H1 (cell line): ENCODE results near the gene FASLG. TPM values are rescaled to one million over a fixed set of nuclear protein-coding genes. Genes with fewer than 3 reads are reported as not detected.

Experiments
- CTCF ChIA-PET: fragments of 300-600 bp; sonication (Branson Sonifier 250); formaldehyde crosslinking; loops from one replicate; lab custom pipeline; 2021; ENCODE audit not compliant: partially characterized antibody; lab: Charles Lee
- POLR2A ChIA-PET: fragments of 300-600 bp; sonication (Branson Sonifier 250); formaldehyde crosslinking; loops from one replicate; lab custom pipeline; 2021; ENCODE audit warnings: inconsistent platforms; ENCODE audit not compliant: partially characterized antibody; lab: Charles Lee
- DNase-seq, 2 experiments: peaks; one replicate each; pipeline versions ENCODE4 v3.0.0 to v3.0.0-alpha.2; 2010 to 2022; ENCODE audit warnings: low spot score in 2 of 2, low read depth in 1 of 2, mixed read lengths in 1 of 2
- FAIRE-seq: peaks from 2 replicates; lab custom pipeline; 2011; peaks lifted over from hg19 to GRCh38; lab: Jason Lieb, UNC
- H2AFZ ChIP-seq: 2 replicates; pipeline ENCODE4 v1.8.1; 2012; ENCODE audit warnings: low read length, inconsistent platforms
- H2AK5ac ChIP-seq: 2 replicates; pipeline ENCODE4 v1.6.1; 2013; ENCODE audit warnings: low read depth, low read length
- H2BK120ac ChIP-seq: replicated peaks from 2 replicates; pipeline ENCODE3; 2013; ENCODE audit warnings: low read depth, low read length, inconsistent platforms
- H2BK12ac ChIP-seq: 2 replicates; pipeline ENCODE4 v1.6.1; 2013; ENCODE audit warnings: low read depth, low read length
- H2BK15ac ChIP-seq: 2 replicates; pipeline ENCODE4 v1.6.1; 2013; ENCODE audit warnings: low read length
- H2BK20ac ChIP-seq: 2 replicates; pipeline ENCODE4 v1.6.1; 2013; ENCODE audit warnings: low read length
- H2BK5ac ChIP-seq: 2 replicates; pipeline ENCODE4 v1.6.1; 2013; ENCODE audit warnings: low read depth, low read length
- H3K14ac ChIP-seq: 2 replicates; pipeline ENCODE4 v1.6.1; 2013; ENCODE audit warnings: inconsistent platforms; ENCODE audit not compliant: insufficient read length
- H3K18ac ChIP-seq: 2 replicates; pipeline ENCODE4 v1.6.1; 2013; ENCODE audit warnings: low read length; ENCODE audit errors: extremely low read depth
- H3K23ac ChIP-seq: 2 replicates; pipeline ENCODE4 v1.6.1; 2013; ENCODE audit warnings: inconsistent platforms; ENCODE audit not compliant: insufficient read length
- H3K23me2 ChIP-seq: 2 replicates; pipeline ENCODE4 v1.6.1; 2013; ENCODE audit warnings: low read depth, low read length
- H3K27ac ChIP-seq: 2 replicates; pipeline ENCODE4 v1.6.1; 2011; ENCODE audit warnings: low read depth, low read length, inconsistent platforms
- H3K27me3 ChIP-seq, 4 experiments: replicated peaks in 1 of 4; 1 replicate in 1 of 4; 2 replicates in 3 of 4; pipeline versions ENCODE4 v1.6.1 to v1.8.1; 2011 to 2013; ENCODE audit warnings: low read length in 3 of 4, mild to moderate bottlenecking in 3 of 4, inconsistent platforms in 2 of 4, mixed read lengths in 2 of 4, moderate library complexity in 1 of 4; ENCODE audit not compliant: control insufficient read depth in 3 of 4, insufficient read depth in 3 of 4; ENCODE audit errors: extremely low read depth in 1 of 4
- H3K36me3 ChIP-seq, 4 experiments: 2 replicates each; pipeline versions ENCODE4 v1.6.1 to v1.8.1; 2011 to 2013; ENCODE audit warnings: mild to moderate bottlenecking in 4 of 4, low read length in 3 of 4, moderate library complexity in 2 of 4, control low read depth in 1 of 4, inconsistent platforms in 1 of 4; ENCODE audit not compliant: insufficient read depth in 4 of 4, control insufficient read depth in 2 of 4
- H3K4ac ChIP-seq: replicated peaks from 2 replicates; pipeline ENCODE3; 2013; ENCODE audit warnings: low read length, low read depth, mixed read lengths, inconsistent platforms; ENCODE audit not compliant: insufficient read length
- H3K4me1 ChIP-seq, 4 experiments: replicated peaks in 1 of 4; 1 replicate in 1 of 4; 2 replicates in 3 of 4; pipeline versions ENCODE4 v1.6.1 to v1.8.1; 2011 to 2013; ENCODE audit warnings: low read length in 3 of 4, inconsistent platforms in 2 of 4, mixed read lengths in 1 of 4; ENCODE audit not compliant: insufficient read depth in 4 of 4, control insufficient read depth in 3 of 4
- H3K4me2 ChIP-seq, 2 experiments: 2 replicates each; pipeline versions ENCODE4 v1.6.1 to v1.8.1; 2011 to 2013; ENCODE audit warnings: low read depth in 2 of 2, low read length in 2 of 2, control low read depth in 1 of 2, inconsistent platforms in 1 of 2, mild to moderate bottlenecking in 1 of 2; ENCODE audit not compliant: insufficient read depth in 1 of 2
- H3K4me3 ChIP-seq, 4 experiments: fragments of 200-600, 300-600 bp in 1 of 4; sonication (generic), shearing (Covaris generic), sonication (Bioruptor Twin) in 1 of 4; 2 replicates each; pipeline versions ENCODE4 v1.5.1 to v1.8.1; 2011 to 2016; ENCODE audit warnings: low read length in 4 of 4, low read depth in 3 of 4, control low read depth in 2 of 4, inconsistent platforms in 2 of 4, mild to moderate bottlenecking in 2 of 4, mixed read lengths in 1 of 4, moderate library complexity in 1 of 4; ENCODE audit not compliant: insufficient read depth in 2 of 4; ENCODE audit errors: extremely low read depth in 1 of 4
- H3K56ac ChIP-seq: replicated peaks from 2 replicates; pipeline ENCODE3; 2013; ENCODE audit warnings: low read depth, mild to moderate bottlenecking, mixed read lengths, low read length, inconsistent platforms; ENCODE audit not compliant: insufficient read length
- H3K79me1 ChIP-seq: 2 replicates; pipeline ENCODE4 v1.6.1; 2013; ENCODE audit warnings: low read depth, low read length, control low read depth
- H3K79me2 ChIP-seq, 2 experiments: 2 replicates each; pipeline versions ENCODE4 v1.6.1 to v1.8.1; 2012 to 2013; ENCODE audit warnings: low read length in 2 of 2, mild to moderate bottlenecking in 2 of 2, inconsistent platforms in 1 of 2; ENCODE audit not compliant: insufficient read depth in 2 of 2, control insufficient read depth in 1 of 2
- H3K9ac ChIP-seq, 4 experiments: replicated peaks in 1 of 4; 1 replicate in 1 of 4; 2 replicates in 3 of 4; pipeline versions ENCODE4 v1.6.1 to v1.8.1; 2011 to 2013; ENCODE audit warnings: low read depth in 3 of 4, low read length in 3 of 4, control low read depth in 2 of 4, mild to moderate bottlenecking in 2 of 4, moderate library complexity in 2 of 4, inconsistent platforms in 1 of 4; ENCODE audit errors: extremely low read depth in 1 of 4
- H3K9me3 ChIP-seq, 2 experiments: 2 replicates each; pipeline versions ENCODE4 v1.6.1 to v1.8.1; 2012 to 2013; ENCODE audit warnings: mild to moderate bottlenecking in 2 of 2, moderate library complexity in 2 of 2, control low read depth in 1 of 2, inconsistent platforms in 1 of 2, low read depth in 1 of 2, low read length in 1 of 2, mixed read lengths in 1 of 2; ENCODE audit not compliant: insufficient read depth in 2 of 2
- H4K20me1 ChIP-seq, 2 experiments: replicated peaks in 1 of 2; 2 replicates each; pipeline versions ENCODE3 to v1.8.1; 2011 to 2013; ENCODE audit warnings: inconsistent platforms in 2 of 2, low read length in 2 of 2, mild to moderate bottlenecking in 1 of 2; ENCODE audit not compliant: insufficient read depth in 2 of 2, control insufficient read depth in 1 of 2
- H4K5ac ChIP-seq: 2 replicates; pipeline ENCODE4 v1.6.1; 2013; ENCODE audit warnings: low read length, low read depth, mixed read lengths, inconsistent platforms; ENCODE audit not compliant: insufficient read length
- H4K8ac ChIP-seq: 2 replicates; pipeline ENCODE4 v1.8.0; 2013; ENCODE audit warnings: mild to moderate bottlenecking, moderate library complexity, low read length, inconsistent platforms; ENCODE audit not compliant: insufficient read depth; ENCODE audit errors: extremely low read depth
- H4K91ac ChIP-seq: replicated peaks from 2 replicates; pipeline ENCODE3; 2013; ENCODE audit warnings: low read length, mixed read lengths, inconsistent platforms; ENCODE audit not compliant: insufficient read length
- CREB1 ChIP-seq: IDR thresholded peaks from 2 replicates; pipeline ENCODE4 v1.6.1; 2012; ENCODE audit warnings: inconsistent platforms
- GABPA ChIP-seq: IDR thresholded peaks from 2 replicates; pipeline ENCODE4 v1.6.1; 2011; ENCODE audit warnings: mild to moderate bottlenecking, low read length, moderate library complexity, borderline replicate concordance; ENCODE audit not compliant: insufficient read depth
- HDAC2 ChIP-seq, 2 experiments: fragments of 300-600 bp in 1 of 2; sonication (generic) in 1 of 2; IDR thresholded peaks; 2 replicates each; pipeline ENCODE4 v1.6.1; 2011 to 2012; ENCODE audit warnings: low read depth in 2 of 2, low read length in 2 of 2, mild to moderate bottlenecking in 2 of 2, moderate library complexity in 2 of 2, borderline replicate concordance in 1 of 2, inconsistent platforms in 1 of 2
- HDAC6 ChIP-seq: IDR thresholded peaks from one replicate; pipeline ENCODE4 v1.7.1; 2012; ENCODE audit warnings: low read depth, mild to moderate bottlenecking, inconsistent platforms, low read length, moderate library complexity
- JUND ChIP-seq: IDR thresholded peaks from 2 replicates; pipeline ENCODE4 v1.6.1; 2011; ENCODE audit warnings: mild to moderate bottlenecking, improper control_type of control experiment, low read length
- KDM4A ChIP-seq: IDR thresholded peaks from one replicate; pipeline ENCODE4 v1.7.1; 2012; ENCODE audit warnings: low read depth, mild to moderate bottlenecking, moderate library complexity, low read length, inconsistent platforms; ENCODE audit not compliant: severe bottlenecking
- MAFK ChIP-seq: IDR thresholded peaks from 2 replicates; pipeline ENCODE4 v1.6.1; 2012; ENCODE audit warnings: low read depth, mild to moderate bottlenecking, improper control_type of control experiment, low read length
- NRF1 ChIP-seq: IDR thresholded peaks from 2 replicates; pipeline ENCODE4 v1.6.1; 2011; ENCODE audit warnings: mild to moderate bottlenecking, low read depth, low read length, improper control_type of control experiment
- SIX5 ChIP-seq: IDR thresholded peaks from 2 replicates; pipeline ENCODE4 v1.6.1; 2011; ENCODE audit warnings: mild to moderate bottlenecking, low read depth, low read length
- TAF7 ChIP-seq: optimal IDR thresholded peaks from 2 replicates; pipeline ENCODE3; 2011; ENCODE audit warnings: low read depth, mild to moderate bottlenecking, inconsistent platforms, low read length, moderate library complexity, borderline replicate concordance
- YY1 ChIP-seq: IDR thresholded peaks from 2 replicates; pipeline ENCODE4 v1.6.1; 2011; ENCODE audit warnings: low read depth, mild to moderate bottlenecking, low read length
- WGBS, 2 experiments: shearing (Covaris generic) in 1 of 2; methylation state at CpG; one replicate each; pipeline versions ENCODE4 v1.1.6 to v1.1.7; 2013 to 2015; ENCODE audit warnings: low lambda C conversion rate in 2 of 2, mixed read lengths in 2 of 2, inconsistent platforms in 1 of 2, low coverage in 1 of 2, missing lambda C conversion rate in 1 of 2; ENCODE audit not compliant: insufficient replicate concordance in 2 of 2, insufficient coverage in 1 of 2, insufficient read length in 1 of 2; ENCODE audit errors: extremely low coverage in 1 of 2, missing lambda C conversion rate in 1 of 2; 5-methylcytosine and 5-hydroxymethylcytosine counted together
- polyA plus RNA-seq, 7 experiments: library from polyadenylated mRNA; depleted of rRNA in 3 of 7; stranded (reverse) in 5 of 7; unstranded in 2 of 7; fragments of >200 nt in 5 of 7; fragments of 200-250 nt in 2 of 7; gene quantifications; 1 replicate in 5 of 7; 2 replicates in 1 of 7; 4 replicates in 1 of 7; pipeline versions ENCODE4 v1.2.1 to v1.2.3, GENCODE V29; 2011 to 2013; ENCODE audit warnings: missing spikeins in 2 of 7, mixed read lengths in 2 of 7
- total RNA-seq: library from RNA; stranded (reverse); fragmentation: NEBNext Ultra II Directional; extraction: Animal tissue kit (Norgen Biotek cat#: 25700); gene quantifications from 2 replicates; pipeline ENCODE4 v1.2.1, GENCODE V29; 2021
- TF ChIP-seq, protein P1 (sequence below), 3 experiments: IDR thresholded peaks; 1 replicate in 2 of 3; 2 replicates in 1 of 3; pipeline versions ENCODE4 v1.5.1 to v1.6.1; 2011; ENCODE audit warnings: low read length in 3 of 3, mild to moderate bottlenecking in 3 of 3, inconsistent platforms in 2 of 3, low read depth in 1 of 3, moderate library complexity in 1 of 3; ENCODE audit not compliant: insufficient read depth in 1 of 3; ENCODE audit errors: control extremely low read depth in 1 of 3

Gene FASLG
- total and polyA plus RNA-seq, 2 of the 8 experiments (the other 6 are each of a cell fraction or from before 2014, with no cell fraction given): not detected

DNA sequence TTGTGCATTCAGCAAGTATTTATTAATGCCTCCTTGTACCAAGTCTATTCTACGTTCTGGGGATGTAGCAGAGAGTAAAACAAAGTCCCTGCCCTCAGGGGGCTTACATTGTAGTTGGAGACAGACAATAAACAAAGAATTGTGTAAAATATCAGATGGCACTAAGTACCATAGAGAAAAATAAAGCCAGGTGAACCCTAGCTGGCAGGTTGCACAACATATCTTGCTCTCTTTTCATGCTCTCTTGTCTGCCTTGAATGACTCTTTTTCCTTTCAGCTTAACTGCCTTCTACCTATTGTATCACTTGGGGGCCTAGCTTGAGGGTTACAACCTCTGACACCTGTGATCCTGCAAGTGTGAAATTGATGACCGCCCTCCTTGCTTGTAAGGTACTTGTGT, 20.7 kb upstream of the FASLG start:
- H3K4me1 ChIP-seq: peaks cover 0 to 4% (median 0%) of the 10 kb centered on the region in 4 experiments; a peak in 1 of 7 replicates
- no peaks in the 10 kb centered on the region for H3K36me3 ChIP-seq
- ChIA-PET CTCF (interaction anchor here (3.9 to 4.8 kb wide), 2 partner anchors 82 to 89 kb away, joined by 19 to 20 read pairs; no protein-coding TSS in a partner anchor), POLR2A (interaction anchor here (0.6 kb wide), 1 partner anchor 30 kb away, joined by 3 read pairs; no protein-coding TSS in a partner anchor)
- H3K9ac ChIP-seq: no peak overlapping the region
- no peaks in the 10 kb centered on the region for H4K20me1 ChIP-seq
- H3K18ac ChIP-seq: no peak overlapping the region
- H2BK20ac ChIP-seq: no peak overlapping the region
- FAIRE-seq: no peak
- no peaks in the 10 kb centered on the region for H3K79me2 ChIP-seq
- H2BK5ac ChIP-seq: no peak overlapping the region
- H3K9me3 ChIP-seq: no peaks in the 10 kb centered on the region; a peak in 1 of 4 replicates
- no peaks in the 10 kb centered on the region for H3K27me3 ChIP-seq
- H3K4me3 ChIP-seq: no peak overlapping the region
- H2AFZ ChIP-seq: no peak overlapping the region
- no peak overlapping the region for H2BK15ac ChIP-seq
- H3K79me1 ChIP-seq: no peaks in the 10 kb centered on the region
- no peak overlapping the region for H4K8ac ChIP-seq
- 91% methylated on average over 2 of the region's 2 CpGs; no CpG with 5 or more reads in 1 of the 2 experiments for WGBS, 2 experiments
- no peak overlapping the region for H4K5ac ChIP-seq
- H2BK12ac ChIP-seq: no peak overlapping the region
- DNase-seq: no peak
- no peaks in the 10 kb centered on the region for H3K23me2 ChIP-seq
- H4K91ac ChIP-seq: no peak overlapping the region
- H3K56ac ChIP-seq: no peak overlapping the region
- H3K27ac ChIP-seq: no peak overlapping the region
- no peak overlapping the region for H3K4ac ChIP-seq
- H2AK5ac ChIP-seq: no peak overlapping the region
- no peak overlapping the region for H3K14ac ChIP-seq
- H3K4me2 ChIP-seq: no peak overlapping the region
- no peak overlapping the region for H3K23ac ChIP-seq
- H2BK120ac ChIP-seq: no peak overlapping the region
- no peak for TF ChIP-seq HDAC6
- TF ChIP-seq MAFK: no peak
- TF ChIP-seq GABPA: no peak
- TF ChIP-seq SIX5: no peak
- TF ChIP-seq KDM4A: no peak
- no peak for TF ChIP-seq YY1
- TF ChIP-seq, protein P1, sequence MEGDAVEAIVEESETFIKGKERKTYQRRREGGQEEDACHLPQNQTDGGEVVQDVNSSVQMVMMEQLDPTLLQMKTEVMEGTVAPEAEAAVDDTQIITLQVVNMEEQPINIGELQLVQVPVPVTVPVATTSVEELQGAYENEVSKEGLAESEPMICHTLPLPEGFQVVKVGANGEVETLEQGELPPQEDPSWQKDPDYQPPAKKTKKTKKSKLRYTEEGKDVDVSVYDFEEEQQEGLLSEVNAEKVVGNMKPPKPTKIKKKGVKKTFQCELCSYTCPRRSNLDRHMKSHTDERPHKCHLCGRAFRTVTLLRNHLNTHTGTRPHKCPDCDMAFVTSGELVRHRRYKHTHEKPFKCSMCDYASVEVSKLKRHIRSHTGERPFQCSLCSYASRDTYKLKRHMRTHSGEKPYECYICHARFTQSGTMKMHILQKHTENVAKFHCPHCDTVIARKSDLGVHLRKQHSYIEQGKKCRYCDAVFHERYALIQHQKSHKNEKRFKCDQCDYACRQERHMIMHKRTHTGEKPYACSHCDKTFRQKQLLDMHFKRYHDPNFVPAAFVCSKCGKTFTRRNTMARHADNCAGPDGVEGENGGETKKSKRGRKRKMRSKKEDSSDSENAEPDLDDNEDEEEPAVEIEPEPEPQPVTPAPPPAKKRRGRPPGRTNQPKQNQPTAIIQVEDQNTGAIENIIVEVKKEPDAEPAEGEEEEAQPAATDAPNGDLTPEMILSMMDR (IDR thresholded peaks at IDR 0.05; ENCODE audit: control extremely low read depth in 1 of 3, insufficient read depth in 1 of 3, low read depth in 1 of 3, low read length in 3 of 3): no peak
- TF ChIP-seq JUND: no peak
- no peak for TF ChIP-seq HDAC2 (IDR thresholded peaks at IDR 0.05; ENCODE audit: borderline replicate concordance in 1 of 2, low read depth in 2 of 2, low read length in 2 of 2)
- TF ChIP-seq CREB1: no peak
- no peak for TF ChIP-seq NRF1
- no peak for TF ChIP-seq TAF7
